ENCODE measurements around the gene ALDH1L1.

The ALDH1L1 gene

GRCh38 chr3:126110431-126111125 lies 69.8 kb downstream of the ALDH1L1 start:
- H3K4me3 ChIP-seq (replicated peaks; ENCODE audit: low read depth, low read length) = no peak overlapping the region
- no peak for TF ChIP-seq CTCF (IDR thresholded peaks at IDR 0.05; ENCODE audit: low read length, missing control alignments)
- no peak for DNase-seq (ENCODE audit: low read depth)

DNA sequence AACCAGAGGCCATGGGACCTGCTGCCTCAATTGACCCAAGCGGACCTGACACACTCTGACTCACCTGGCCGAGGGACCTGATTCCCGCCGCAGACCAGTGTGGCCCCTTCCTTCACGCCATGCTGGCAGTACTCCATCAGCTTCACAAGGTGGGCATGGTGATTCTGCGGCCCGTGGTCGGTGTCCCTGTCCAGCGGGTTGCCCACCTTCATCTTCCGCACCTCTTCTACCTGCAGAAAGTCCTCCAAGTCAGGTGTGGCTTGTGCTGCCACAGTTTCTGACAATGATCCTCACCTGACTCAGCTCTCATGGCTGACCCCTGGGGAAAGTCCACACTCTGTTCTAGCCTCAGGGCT lies 70.5 kb downstream of the ALDH1L1 start:
- no peak overlapping the region for H3K4me3 ChIP-seq (replicated peaks; ENCODE audit: low read depth, low read length)
- no peak for TF ChIP-seq CTCF (IDR thresholded peaks at IDR 0.05; ENCODE audit: low read length, missing control alignments)
- no peak for DNase-seq (ENCODE audit: low read depth)

GRCh38 chr3:126109146-126109879 lies 71.1 kb downstream of the ALDH1L1 start:
- no peak overlapping the region for H3K4me3 ChIP-seq (replicated peaks; ENCODE audit: low read depth, low read length)
- DNase-seq (ENCODE audit: low read depth) = no peak
- no peak for TF ChIP-seq CTCF (IDR thresholded peaks at IDR 0.05; ENCODE audit: low read length, missing control alignments)

GRCh38 chr3:126108676-126109050 lies 71.7 kb downstream of the ALDH1L1 start:
- DNase-seq (ENCODE audit: low read depth) = no peak
- TF ChIP-seq CTCF (IDR thresholded peaks at IDR 0.05; ENCODE audit: low read length, missing control alignments) = no peak
- no peak overlapping the region for H3K4me3 ChIP-seq (replicated peaks; ENCODE audit: low read depth, low read length)

- no peak for DNase-seq (ENCODE audit: low read depth)
- H3K4me3 ChIP-seq (replicated peaks; ENCODE audit: low read depth, low read length) = no peak overlapping the region
- TF ChIP-seq CTCF (IDR thresholded peaks at IDR 0.05; ENCODE audit: low read length, missing control alignments) = no peak
These were observed 72.3 kb downstream of the ALDH1L1 start for GRCh38 chr3:126107957-126108675.

DNA sequence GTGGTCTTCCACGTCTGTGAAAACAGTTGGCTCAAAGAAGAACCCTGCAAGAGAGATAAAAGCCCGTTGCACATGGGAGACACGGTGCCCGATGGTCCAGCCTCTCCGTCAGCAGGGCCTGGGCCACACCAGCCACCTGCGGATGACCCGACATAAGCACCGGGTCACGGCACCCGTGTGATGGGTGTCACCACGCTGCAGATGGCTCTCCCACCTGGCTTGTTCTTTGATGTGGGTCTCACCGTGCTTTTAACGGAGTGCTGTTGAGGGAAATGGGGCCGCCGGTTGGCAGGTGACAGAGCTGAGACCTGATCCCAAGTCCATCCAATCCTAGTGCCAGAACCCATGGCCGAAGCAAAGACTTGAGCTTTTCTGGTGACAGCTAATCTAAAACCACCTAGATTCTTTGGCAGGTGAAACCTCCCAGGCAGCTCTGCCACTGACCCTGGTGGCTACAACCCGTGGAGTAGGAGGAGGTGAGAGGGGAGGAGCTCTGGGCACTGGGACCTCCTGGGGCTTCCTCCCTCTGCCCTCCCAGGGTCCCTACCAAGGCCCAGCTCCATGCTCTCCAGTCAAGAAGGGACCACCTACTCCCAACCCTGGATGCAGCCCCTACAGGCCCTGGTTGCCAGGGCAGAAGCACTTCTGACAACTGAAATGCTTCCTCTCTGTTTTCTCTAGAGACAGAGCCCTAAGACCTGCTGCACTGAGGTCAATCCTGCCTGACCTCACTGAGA lies 73.0 kb downstream of the ALDH1L1 start:
- TF ChIP-seq CTCF (IDR thresholded peaks at IDR 0.05; ENCODE audit: low read length, missing control alignments) = no peak
- DNase-seq (ENCODE audit: low read depth) = no peak
- H3K4me3 ChIP-seq (replicated peaks; ENCODE audit: low read depth, low read length) = no peak overlapping the region
